Left ventricle myocardium inferior (tissue), 1 donor: Measurements from ENCODE around the gene SPTBN1. TPM values are rescaled to one million over a fixed set of nuclear protein-coding genes. Genes with fewer than 3 reads are reported as not detected.

Experiments
- DNase-seq: peaks from one replicate; pipeline ENCODE4 v3.0.0-alpha.2; 2020
- H3K27ac ChIP-seq: fragments of 200-600 bp; replicated peaks from 2 replicates; pipeline ENCODE4 v1.8.0; 2021
- H3K27me3 ChIP-seq: fragments of 200-600 bp; 2 replicates; pipeline ENCODE4 v1.8.0; 2021; ENCODE audit warnings: low read depth
- H3K36me3 ChIP-seq: fragments of 200-600 bp; 2 replicates; pipeline ENCODE4 v1.8.0; 2021
- H3K4me1 ChIP-seq: fragments of 200-600 bp; 2 replicates; pipeline ENCODE4 v1.8.0; 2021
- H3K4me3 ChIP-seq: fragments of 200-600 bp; 2 replicates; pipeline ENCODE4 v1.8.0; 2021; ENCODE audit warnings: mild to moderate bottlenecking, moderate library complexity
- H3K9me3 ChIP-seq: fragments of 200-600 bp; replicated peaks from 2 replicates; pipeline ENCODE4 v1.8.0; 2021
- CTCF ChIP-seq: fragments of 200-600 bp; IDR thresholded peaks from 2 replicates; pipeline ENCODE4 v1.8.0; 2021; ENCODE audit warnings: antibody characterized with exemption, mild to moderate bottlenecking, borderline replicate concordance
- intact Hi-C: fragments of 100-400 bp; cut with micrococcal nuclease; formaldehyde crosslinking; loops from one replicate; pipeline ENCODE4 v1.11.0; 2022
- total RNA-seq: library from RNA; stranded (reverse); fragmentation: NEBNext Ultra II Directional; extraction: Animal tissue kit (Norgen Biotek cat#: 25700); gene quantifications from one replicate; pipeline ENCODE4 v1.2.1, GENCODE V29; 2021
- donor health status: DM: no; HTN: yes; CAD: no; lungs with severe emphysema.

The SPTBN1 gene
- total RNA-seq, 1 donor from 2014 or later, result 484 TPM

- H3K4me1 ChIP-seq, result peaks cover 57% of the 10 kb centered on the region
- no peaks in the 10 kb centered on the region for H3K9me3 ChIP-seq
- no peak for TF ChIP-seq CTCF
- intact Hi-C loops, result loop anchor here (10.0 kb wide), 1 partner anchor 61 kb away; no protein-coding TSS in a partner anchor
- no peaks in the 10 kb centered on the region for H3K27me3 ChIP-seq
- H3K27ac ChIP-seq, result no peak overlapping the region
- no peak overlapping the region for H3K4me3 ChIP-seq
- peaks cover 91% of the 10 kb centered on the region for H3K36me3 ChIP-seq
- no peak for DNase-seq
These were observed 188.1 kb downstream of the SPTBN1 start for GRCh38 chr2:54644236-54644635.

DNA sequence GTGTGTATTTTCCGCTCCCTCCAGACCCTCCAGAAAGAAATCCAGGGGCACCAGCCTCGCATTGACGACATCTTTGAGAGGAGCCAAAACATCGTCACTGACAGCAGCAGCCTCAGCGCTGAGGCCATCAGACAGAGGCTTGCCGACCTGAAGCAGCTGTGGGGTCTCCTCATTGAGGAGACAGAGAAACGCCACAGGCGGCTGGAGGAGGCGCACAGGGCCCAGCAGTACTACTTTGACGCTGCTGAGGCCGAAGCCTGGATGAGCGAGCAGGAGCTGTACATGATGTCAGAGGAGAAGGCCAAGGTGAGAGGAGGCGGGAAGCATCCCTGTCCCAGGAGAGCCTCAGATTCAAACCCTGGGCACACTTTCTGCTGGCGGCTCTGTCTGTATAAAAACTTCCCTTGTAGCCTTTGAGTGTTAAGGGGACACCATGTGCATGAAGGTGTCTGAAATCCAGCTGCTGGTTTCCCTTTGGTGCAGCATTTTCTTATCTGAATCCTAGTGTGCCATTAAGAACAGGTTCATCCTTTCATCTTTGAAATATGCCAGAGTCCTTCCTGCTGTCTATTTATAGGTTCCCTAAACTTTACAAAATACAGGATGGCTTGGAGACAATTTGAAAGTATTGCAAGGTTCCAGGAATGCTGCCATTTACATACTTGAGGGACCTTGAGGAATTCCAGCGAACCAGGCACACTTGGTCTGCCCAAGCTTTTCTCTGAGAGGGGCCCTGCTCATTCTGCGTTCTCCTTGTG is 190.2 kb downstream of the SPTBN1 start:
- peaks cover 37% of the 10 kb centered on the region for H3K4me1 ChIP-seq
- peaks cover 95% of the 10 kb centered on the region for H3K36me3 ChIP-seq
- no peak for DNase-seq
- H3K4me3 ChIP-seq, result no peak overlapping the region
- H3K9me3 ChIP-seq, result no peaks in the 10 kb centered on the region
- H3K27ac ChIP-seq, result peak overlapping the region; percentile 43
- no peak for TF ChIP-seq CTCF
- intact Hi-C loops, result loop anchor here (10.0 kb wide), 1 partner anchor 58 kb away; no protein-coding TSS in a partner anchor
- H3K27me3 ChIP-seq, result no peaks in the 10 kb centered on the region

- Histone ChIP-seq H3K27me3 (no peaks in the 10 kb centered on the region), H3K27ac (peak overlapping the region; percentile 14), H3K36me3 (peaks cover 100% of the 10 kb centered on the region), H3K9me3 (no peaks in the 10 kb centered on the region), H3K4me1 (peaks cover 31% of the 10 kb centered on the region), H3K4me3 (no peak overlapping the region)
- DNase-seq, result no peak
- intact Hi-C loops, result loop anchor here (10.0 kb wide), 1 partner anchor 57 kb away; no protein-coding TSS in a partner anchor
- TF ChIP-seq CTCF, result no peak
These were observed 192.1 kb downstream of the SPTBN1 start for GRCh38 chr2:54648256-54648655.

DNA sequence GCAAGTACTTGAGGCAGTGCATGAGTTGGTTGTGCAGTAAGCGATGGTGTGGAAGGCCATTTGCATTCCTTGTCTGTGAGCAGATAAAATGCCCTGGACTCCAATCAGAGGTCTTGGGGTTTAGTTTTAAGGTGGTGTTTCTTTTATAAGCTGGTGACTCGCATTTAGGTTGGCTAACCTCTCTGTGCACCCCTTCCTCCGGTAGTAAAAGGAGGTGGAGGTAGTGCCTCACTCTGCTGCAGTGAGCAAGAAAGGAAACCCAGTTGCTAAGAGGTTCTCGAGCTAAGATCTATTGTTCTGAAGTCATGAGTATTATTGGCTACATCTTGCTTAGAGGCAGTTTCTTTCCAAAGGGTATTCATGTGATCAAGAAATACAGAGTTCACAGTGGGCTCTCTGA is 193.1 kb downstream of the SPTBN1 start:
- Histone ChIP-seq H3K27me3 (no peaks in the 10 kb centered on the region), H3K27ac (no peak overlapping the region), H3K4me3 (no peak overlapping the region), H3K36me3 (peaks cover 100% of the 10 kb centered on the region), H3K4me1 (peaks cover 37% of the 10 kb centered on the region), H3K9me3 (no peaks in the 10 kb centered on the region)
- no peak for TF ChIP-seq CTCF
- DNase-seq, result no peak
- intact Hi-C loops, result loop anchor here (10.0 kb wide), 1 partner anchor 56 kb away; no protein-coding TSS in a partner anchor

DNA sequence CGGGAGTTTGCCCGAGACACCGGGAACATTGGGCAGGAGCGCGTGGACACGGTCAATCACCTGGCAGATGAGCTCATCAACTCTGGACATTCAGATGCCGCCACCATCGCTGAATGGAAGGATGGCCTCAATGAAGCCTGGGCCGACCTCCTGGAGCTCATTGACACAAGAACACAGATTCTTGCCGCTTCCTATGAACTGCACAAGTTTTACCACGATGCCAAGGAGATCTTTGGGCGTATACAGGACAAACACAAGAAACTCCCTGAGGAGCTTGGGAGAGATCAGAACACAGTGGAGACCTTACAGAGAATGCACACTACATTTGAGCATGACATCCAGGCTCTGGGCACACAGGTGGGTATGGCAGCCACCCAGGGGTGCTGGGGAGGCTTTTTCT is 193.5 kb downstream of the SPTBN1 start:
- no peak for TF ChIP-seq CTCF
- Histone ChIP-seq H3K9me3 (no peaks in the 10 kb centered on the region), H3K36me3 (peaks cover 100% of the 10 kb centered on the region), H3K27ac (no peak overlapping the region), H3K4me3 (no peak overlapping the region), H3K27me3 (no peaks in the 10 kb centered on the region), H3K4me1 (peaks cover 37% of the 10 kb centered on the region)
- intact Hi-C loops, result loop anchor here (10.0 kb wide), 1 partner anchor 55 kb away; no protein-coding TSS in a partner anchor
- DNase-seq, result no peak
